HG02571 (cell line): ENCODE data around the gene UCP2.
"Not testable (repeated sequence)": the region's sequence is repeated elsewhere in the genome, so short reads cannot be mapped to it uniquely, and the experiment has no call there.

Experiments used
- ATAC-seq: cut with Tn5 transposase; IDR thresholded peaks from one replicate; pipeline ENCODE4 v1.9.1; 2021; ENCODE audit warnings: mild to moderate bottlenecking, moderate library complexity; ENCODE audit not compliant: unreplicated experiment

UCP2 gene

GRCh38 chr11:73996161-73996747, 13.6 kb upstream of the UCP2 start:
- ATAC-seq, result no peak

GRCh38 chr11:73995731-73996130, 13.1 kb upstream of the UCP2 start:
- ATAC-seq, result no peak

GRCh38 chr11:73995247-73995646, 12.6 kb upstream of the UCP2 start:
- no peak for ATAC-seq

GRCh38 chr11:73991471-73992006, 8.9 kb upstream of the UCP2 start:
- ATAC-seq, result peak; percentile 45

- no peak for ATAC-seq
Observed at GRCh38 chr11:73990730-73991129, 8.1 kb upstream of the UCP2 start.

- no peak for ATAC-seq
Observed at GRCh38 chr11:73989156-73989555, 6.5 kb upstream of the UCP2 start.

GRCh38 chr11:73988227-73988626, 5.6 kb upstream of the UCP2 start:
- ATAC-seq, result no peak

- not testable (repeated sequence) for ATAC-seq
Observed at GRCh38 chr11:73985661-73986060, 3.0 kb upstream of the UCP2 start.

- ATAC-seq, result no peak
Observed at GRCh38 chr11:73983741-73984538, 1.3 kb upstream of the UCP2 start.

GRCh38 chr11:73982990-73983740, 522 bp upstream of the UCP2 start:
- ATAC-seq, result peak; percentile 70

GRCh38 chr11:73981051-73981805, 1.4 kb downstream of the UCP2 start:
- ATAC-seq, result no peak

- peak; percentile 41 for ATAC-seq
Observed at GRCh38 chr11:73980001-73980961, 2.4 kb downstream of the UCP2 start.

- ATAC-seq, result no peak
Observed at GRCh38 chr11:73978576-73979086, 4.0 kb downstream of the UCP2 start.

- ATAC-seq, result no peak
Observed at GRCh38 chr11:73977856-73978519, 4.7 kb downstream of the UCP2 start.

GRCh38 chr11:73976451-73977151, 6.0 kb downstream of the UCP2 start:
- no peak for ATAC-seq

GRCh38 chr11:73975479-73975757, 7.2 kb downstream of the UCP2 start:
- no peak for ATAC-seq

GRCh38 chr11:73974604-73975478, 7.8 kb downstream of the UCP2 start:
- ATAC-seq, result no peak
